GM20000 (cell line): Measurements from ENCODE around the gene PRUNE2.

ENCODE experiments used
- DNase-seq: peaks from one replicate; pipeline ENCODE4 v3.0.0; 2012; ENCODE audit warnings: low spot score
- TF ChIP-seq, protein P1 (sequence below): IDR thresholded peaks from 2 replicates; pipeline ENCODE4 v1.5.1; 2012; ENCODE audit warnings: mild to moderate bottlenecking, control low read depth; ENCODE audit errors: extremely low read depth, missing control alignments

Gene PRUNE2

DNA sequence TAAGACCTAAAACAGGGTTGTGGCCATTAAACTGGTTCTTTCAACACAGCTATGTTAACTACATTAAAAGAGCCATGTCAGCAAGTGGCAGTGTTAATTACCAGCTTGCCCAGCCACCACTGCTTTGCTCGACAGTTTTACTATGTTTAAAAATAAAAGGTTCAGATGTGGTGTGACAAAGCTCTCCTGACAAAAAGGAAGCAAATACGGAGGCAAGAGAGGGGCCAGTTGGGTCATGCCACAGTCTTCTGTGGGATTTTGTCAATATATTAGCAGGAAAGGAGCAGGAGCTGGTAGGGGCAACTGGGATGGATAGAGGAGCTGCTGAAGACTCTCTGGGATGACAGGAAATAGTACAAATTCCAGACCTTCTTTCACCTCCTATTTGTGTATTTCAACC is 255.2 kb downstream of the PRUNE2 start:
- TF ChIP-seq, protein P1, sequence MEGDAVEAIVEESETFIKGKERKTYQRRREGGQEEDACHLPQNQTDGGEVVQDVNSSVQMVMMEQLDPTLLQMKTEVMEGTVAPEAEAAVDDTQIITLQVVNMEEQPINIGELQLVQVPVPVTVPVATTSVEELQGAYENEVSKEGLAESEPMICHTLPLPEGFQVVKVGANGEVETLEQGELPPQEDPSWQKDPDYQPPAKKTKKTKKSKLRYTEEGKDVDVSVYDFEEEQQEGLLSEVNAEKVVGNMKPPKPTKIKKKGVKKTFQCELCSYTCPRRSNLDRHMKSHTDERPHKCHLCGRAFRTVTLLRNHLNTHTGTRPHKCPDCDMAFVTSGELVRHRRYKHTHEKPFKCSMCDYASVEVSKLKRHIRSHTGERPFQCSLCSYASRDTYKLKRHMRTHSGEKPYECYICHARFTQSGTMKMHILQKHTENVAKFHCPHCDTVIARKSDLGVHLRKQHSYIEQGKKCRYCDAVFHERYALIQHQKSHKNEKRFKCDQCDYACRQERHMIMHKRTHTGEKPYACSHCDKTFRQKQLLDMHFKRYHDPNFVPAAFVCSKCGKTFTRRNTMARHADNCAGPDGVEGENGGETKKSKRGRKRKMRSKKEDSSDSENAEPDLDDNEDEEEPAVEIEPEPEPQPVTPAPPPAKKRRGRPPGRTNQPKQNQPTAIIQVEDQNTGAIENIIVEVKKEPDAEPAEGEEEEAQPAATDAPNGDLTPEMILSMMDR: no peak
- no peak for DNase-seq

DNA sequence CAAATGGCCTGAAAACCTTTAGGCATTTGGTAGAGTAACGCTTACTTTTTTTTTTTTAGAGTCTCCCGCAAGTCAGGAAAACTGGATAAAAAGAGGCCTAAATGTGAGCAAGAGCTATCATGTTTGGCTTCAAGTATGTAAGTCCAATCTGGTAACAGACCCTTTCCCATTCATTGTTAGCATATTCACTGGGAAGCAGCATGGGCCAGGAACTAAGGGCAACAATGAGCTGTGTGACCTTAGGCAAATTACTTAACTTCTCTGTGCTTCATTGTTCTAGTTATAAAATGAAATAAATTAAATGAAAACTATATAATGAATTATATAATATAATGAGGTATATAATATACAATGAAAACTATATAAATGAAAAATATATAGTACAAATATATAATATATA is 256.0 kb downstream of the PRUNE2 start:
- TF ChIP-seq, protein P1: no peak
- no peak for DNase-seq

DNA sequence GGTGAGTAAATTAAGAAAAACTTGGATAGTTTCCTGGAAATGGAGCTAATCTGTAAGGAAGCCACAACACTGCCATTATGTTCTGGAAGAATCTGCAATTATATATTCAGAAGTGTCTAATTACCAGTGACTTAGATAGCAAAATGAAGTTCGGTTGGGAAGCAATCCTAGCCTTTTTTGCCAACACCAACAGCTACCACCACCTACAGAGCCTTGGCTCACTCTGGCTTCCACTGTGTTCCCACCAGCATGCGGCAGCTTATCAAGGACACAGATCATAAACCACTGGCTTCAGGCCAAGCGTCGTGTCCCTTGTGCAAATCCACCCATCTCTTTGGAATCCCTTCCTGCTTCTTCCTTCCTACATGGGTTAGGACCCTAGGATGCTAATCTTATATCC is 259.7 kb downstream of the PRUNE2 start:
- no peak for DNase-seq
- TF ChIP-seq, protein P1: no peak

DNA sequence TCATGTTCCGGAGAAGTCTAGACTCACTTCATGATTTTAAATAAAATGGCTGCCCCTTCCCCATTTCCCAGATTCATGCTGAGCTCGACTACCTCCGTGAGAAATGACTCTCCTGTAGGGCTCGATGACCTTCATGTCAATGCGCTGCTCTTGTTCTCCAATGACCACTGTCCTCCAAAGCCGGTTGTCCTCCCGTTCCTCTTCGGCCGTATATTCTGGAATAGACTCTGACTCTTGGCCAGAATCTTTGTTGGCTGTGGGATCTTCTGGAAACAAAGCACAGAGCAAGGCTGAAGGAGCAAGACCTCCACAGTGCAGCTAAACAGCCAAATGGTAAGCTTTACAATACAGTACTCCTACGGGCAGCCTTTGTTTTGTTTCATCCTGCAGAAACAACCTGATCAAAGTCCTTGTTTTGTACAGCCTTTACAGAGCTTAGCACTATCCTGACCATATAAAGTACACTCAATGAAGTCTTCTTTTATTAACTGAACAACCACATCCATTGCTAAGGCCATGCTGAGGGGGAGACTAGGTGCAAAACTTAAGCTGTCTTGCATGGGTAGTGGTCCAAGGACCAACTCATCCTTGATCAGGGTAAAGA is 261.2 kb downstream of the PRUNE2 start:
- TF ChIP-seq, protein P1: no peak
- DNase-seq: no peak

DNA sequence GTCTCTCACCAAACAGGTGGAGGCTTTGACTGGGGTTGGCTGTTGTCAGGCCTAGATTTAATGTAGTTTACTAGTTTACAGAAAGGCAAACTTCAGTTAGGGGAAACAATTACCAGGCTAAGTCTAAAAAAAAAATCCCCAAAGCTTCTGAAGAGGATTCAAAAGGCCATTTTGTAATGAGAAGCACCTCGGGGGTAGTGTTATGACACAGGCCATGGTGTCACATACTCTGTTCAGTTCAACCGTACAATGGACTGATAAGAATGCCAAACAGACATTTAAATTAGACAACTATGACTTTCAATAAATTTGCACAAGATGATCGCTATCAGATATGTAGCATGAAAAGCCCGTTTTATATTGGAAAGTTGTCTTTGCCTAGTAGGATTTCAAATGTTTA is 261.7 kb downstream of the PRUNE2 start:
- TF ChIP-seq, protein P1: no peak

DNA sequence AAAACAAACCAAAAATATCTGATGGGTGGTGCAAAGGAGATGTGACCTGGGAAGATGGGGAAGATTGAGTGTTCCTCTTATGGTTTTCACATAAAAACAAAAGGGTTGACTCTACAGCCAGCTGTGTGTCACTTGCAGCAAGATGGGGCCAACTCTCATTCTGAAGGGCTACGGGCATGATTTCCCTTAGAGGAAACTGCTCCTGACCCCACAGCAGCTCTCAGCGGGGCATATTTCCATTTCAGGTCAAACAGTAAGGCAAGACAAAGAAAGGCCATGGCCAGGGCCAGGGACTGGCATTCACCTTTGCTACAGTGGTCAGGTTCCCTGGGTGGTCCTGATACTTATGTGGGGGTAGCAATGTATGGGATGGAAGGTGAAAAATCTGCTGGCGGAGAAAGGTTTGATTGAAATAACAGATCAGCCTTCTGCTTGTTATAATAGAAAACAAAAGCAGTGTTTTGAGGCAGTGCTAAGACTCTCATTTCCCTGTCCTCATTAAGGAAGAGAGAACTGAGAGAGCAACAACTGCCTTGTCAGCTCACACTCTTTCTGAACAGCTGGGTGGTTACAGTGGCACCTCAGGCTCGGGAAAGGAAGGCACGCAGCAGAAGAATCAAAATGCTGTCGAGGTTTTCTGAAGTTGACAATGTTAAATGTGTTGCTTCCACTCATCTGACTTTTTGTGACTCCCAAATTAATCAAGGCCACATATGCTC is 262.4 kb downstream of the PRUNE2 start:
- TF ChIP-seq, protein P1: no peak
- DNase-seq: peak; percentile 45

More for the DNA sequence above, 261.7 kb downstream of the PRUNE2 start:
- no peak for DNase-seq

DNA sequence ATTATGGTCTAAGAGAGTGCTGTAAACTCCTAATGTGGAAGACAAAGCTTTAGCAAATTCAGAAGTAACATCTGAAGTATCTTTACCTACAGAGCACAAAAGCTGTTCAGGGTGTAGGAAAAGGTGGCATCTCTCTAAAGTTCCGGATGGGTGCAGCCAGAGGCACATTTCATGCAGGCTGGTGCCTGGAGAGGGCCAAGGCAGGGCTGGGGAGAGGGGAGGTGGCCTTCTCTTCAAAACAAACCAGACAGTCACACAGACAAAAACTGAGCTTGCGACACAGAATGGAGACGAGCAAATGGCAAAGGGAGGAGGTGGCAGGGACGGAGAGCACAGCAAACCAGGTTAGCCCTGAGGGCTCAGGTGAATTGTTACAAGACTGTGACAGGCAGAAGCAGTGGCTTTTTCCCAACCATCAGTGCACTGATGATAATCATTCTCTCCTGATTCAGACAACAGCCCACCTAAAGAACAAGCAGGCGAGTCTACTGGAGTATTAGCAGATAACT is 263.2 kb downstream of the PRUNE2 start:
- DNase-seq: no peak
- TF ChIP-seq, protein P1: no peak
